ENCODE results near the gene MMP1.

MMP1 gene

GRCh38 chr11:102798012-102798746 is at the start of gene MMP1:
Gene MMP1, minus strand, starts transcription at chr11:102798160. Its CDS starts 68 bp downstream, at chr11:102798092.
- ChIA-PET CTCF (interaction anchor here (0.6 kb wide), 2 partner anchors 33 to 1180 kb away, joined by 3 read pairs; no protein-coding TSS in a partner anchor), POLR2A (ENCODE audit: low non-redundant PET) (no interaction called here)
- TF ChIP-seq CTCF (conservative IDR thresholded peaks at IDR 0.05; ENCODE audit: low read depth) = no peak
- no peak within 1 kb of the TSS for H3K27ac ChIP-seq
- peak; percentile 85 for DNase-seq (ENCODE audit: low spot score)

GRCh38 chr11:102846292-102846691 is 48.3 kb upstream of the MMP1 start:
- POLR2A ChIA-PET (ENCODE audit: low non-redundant PET) = no interaction called here
- CTCF ChIA-PET = interaction anchor here (0.7 kb wide), 2 partner anchors 10 to 107 kb away, joined by 3 to 4 read pairs; no protein-coding TSS in a partner anchor

GRCh38 chr11:102843489-102843888 is 45.5 kb upstream of the MMP1 start, which contains the start of gene MMP3:
Gene MMP3, minus strand, starts transcription at chr11:102843609. Its CDS starts 63 bp downstream, at chr11:102843546.
- ChIA-PET CTCF (interaction anchor here (1.1 kb wide), 1 partner anchor 35 kb away, joined by 3 read pairs; no protein-coding TSS in a partner anchor), POLR2A (ENCODE audit: low non-redundant PET) (no interaction called here)
- TF ChIP-seq CTCF (conservative IDR thresholded peaks at IDR 0.05; ENCODE audit: low read depth) = no peak
- peak within 1 kb of the TSS; percentile 69 for H3K27ac ChIP-seq
- DNase-seq (ENCODE audit: low spot score) = no peak

More at GRCh38 chr11:102846292-102846691, 48.3 kb upstream of the MMP1 start:
- H3K27ac ChIP-seq = no peak overlapping the region
- no peak for TF ChIP-seq CTCF (conservative IDR thresholded peaks at IDR 0.05; ENCODE audit: low read depth)
- DNase-seq (ENCODE audit: low spot score) = peak; percentile 53

GRCh38 chr11:102842930-102843329 is 45.0 kb upstream of the MMP1 start:
- no peak for DNase-seq (ENCODE audit: low spot score)
- peak overlapping the region; percentile 69; the same call in 1 of the 2 replicates for H3K27ac ChIP-seq
- ChIA-PET CTCF (interaction anchor here (1.1 kb wide), 1 partner anchor 36 kb away, joined by 3 read pairs; no protein-coding TSS in a partner anchor), POLR2A (ENCODE audit: low non-redundant PET) (no interaction called here)
- no peak for TF ChIP-seq CTCF (conservative IDR thresholded peaks at IDR 0.05; ENCODE audit: low read depth)

GRCh38 chr11:102840018-102840417 is 42.1 kb upstream of the MMP1 start:
- no peak for DNase-seq (ENCODE audit: low spot score)
- no peak for TF ChIP-seq CTCF (conservative IDR thresholded peaks at IDR 0.05; ENCODE audit: low read depth)
- POLR2A ChIA-PET (ENCODE audit: low non-redundant PET) = no interaction called here
- H3K27ac ChIP-seq = no peak overlapping the region
- CTCF ChIA-PET = no interaction called here

GRCh38 chr11:102837646-102838045 is 39.7 kb upstream of the MMP1 start:
- POLR2A ChIA-PET (ENCODE audit: low non-redundant PET) = no interaction called here
- no peak for TF ChIP-seq CTCF (conservative IDR thresholded peaks at IDR 0.05; ENCODE audit: low read depth)
- H3K27ac ChIP-seq = no peak overlapping the region
- DNase-seq (ENCODE audit: low spot score) = no peak
- CTCF ChIA-PET = no interaction called here
